ENCODE results near the gene USP17L30.
"Not testable (repeated sequence)": the region's sequence is repeated elsewhere in the genome, so short reads cannot be mapped to it uniquely, and the experiment has no call there.

DNA sequence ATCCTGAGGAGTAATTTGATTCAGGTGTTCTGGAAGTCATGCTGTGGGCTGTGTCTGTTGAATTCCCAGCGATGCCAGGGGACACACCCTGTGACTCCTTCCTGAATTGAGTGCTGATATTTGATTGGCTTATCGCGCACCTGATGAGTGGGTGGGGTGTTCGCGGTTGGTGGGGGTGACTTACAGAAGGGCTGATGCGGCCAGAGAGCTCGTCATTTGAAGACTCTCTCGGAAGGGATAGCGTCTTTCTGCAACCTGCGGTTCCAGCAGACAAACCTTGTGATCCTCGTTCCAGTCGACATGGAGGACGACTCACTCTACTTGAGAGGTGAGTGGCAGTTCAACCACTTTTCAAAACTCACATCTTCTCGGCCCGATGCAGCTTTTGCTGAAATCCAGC is 9.6 kb upstream of the USP17L30 start, which contains the start of gene USP17L29:
- TF ChIP-seq POLR2A (IDR thresholded peaks at IDR 0.05): not testable (repeated sequence)
- TF ChIP-seq, protein P1, sequence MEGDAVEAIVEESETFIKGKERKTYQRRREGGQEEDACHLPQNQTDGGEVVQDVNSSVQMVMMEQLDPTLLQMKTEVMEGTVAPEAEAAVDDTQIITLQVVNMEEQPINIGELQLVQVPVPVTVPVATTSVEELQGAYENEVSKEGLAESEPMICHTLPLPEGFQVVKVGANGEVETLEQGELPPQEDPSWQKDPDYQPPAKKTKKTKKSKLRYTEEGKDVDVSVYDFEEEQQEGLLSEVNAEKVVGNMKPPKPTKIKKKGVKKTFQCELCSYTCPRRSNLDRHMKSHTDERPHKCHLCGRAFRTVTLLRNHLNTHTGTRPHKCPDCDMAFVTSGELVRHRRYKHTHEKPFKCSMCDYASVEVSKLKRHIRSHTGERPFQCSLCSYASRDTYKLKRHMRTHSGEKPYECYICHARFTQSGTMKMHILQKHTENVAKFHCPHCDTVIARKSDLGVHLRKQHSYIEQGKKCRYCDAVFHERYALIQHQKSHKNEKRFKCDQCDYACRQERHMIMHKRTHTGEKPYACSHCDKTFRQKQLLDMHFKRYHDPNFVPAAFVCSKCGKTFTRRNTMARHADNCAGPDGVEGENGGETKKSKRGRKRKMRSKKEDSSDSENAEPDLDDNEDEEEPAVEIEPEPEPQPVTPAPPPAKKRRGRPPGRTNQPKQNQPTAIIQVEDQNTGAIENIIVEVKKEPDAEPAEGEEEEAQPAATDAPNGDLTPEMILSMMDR (IDR thresholded peaks at IDR 0.05): not testable (repeated sequence)
